Endothelial cell of umbilical vein (primary cell): ENCODE measurements around the gene PPP1R7. TPM values are rescaled to one million over a fixed set of nuclear protein-coding genes. Genes with fewer than 3 reads are reported as not detected.

Experiments used
- BruUV-seq: library from RNA; stranded (reverse); fragments of 400-500 nt; replicated peaks from 2 replicates; lab custom pipeline; 2021; lab: Mats Ljungman, UMichigan
- CTCF ChIA-PET: fragments of 300-600, 350-600 bp; sonication (Branson Sonifier 250); formaldehyde crosslinking; loops from one replicate; lab custom pipeline; 2021; ENCODE audit warnings: antibody characterized with exemption, inconsistent platforms; lab: Charles Lee
- POLR2A ChIA-PET: fragments of 300-600, 350-600 bp; sonication (Branson Sonifier 250); formaldehyde crosslinking; loops from one replicate; lab custom pipeline; 2021; ENCODE audit warnings: antibody characterized with exemption, inconsistent platforms; lab: Charles Lee
- DNase-seq: peaks from one replicate; pipeline ENCODE4 v3.0.0-alpha.2; 2011; ENCODE audit warnings: low read depth, low spot score
- FAIRE-seq: peaks from 2 replicates; lab custom pipeline; 2011; peaks lifted over from hg19 to GRCh38; lab: Jason Lieb, UNC
- H2AFZ ChIP-seq: 2 replicates; pipeline ENCODE4 v1.6.0; 2012; ENCODE audit warnings: low read depth, low read length, control low read depth, inconsistent platforms
- H3K27ac ChIP-seq: 2 replicates; pipeline ENCODE4 v1.5.1; 2011; ENCODE audit warnings: low read depth, mild to moderate bottlenecking, control low read depth, low read length, moderate library complexity; ENCODE audit not compliant: insufficient read depth
- H3K27me3 ChIP-seq, 2 experiments: 2 replicates each; pipeline versions ENCODE4 v1.6.0 to v1.6.1; 2011; ENCODE audit warnings: low read length in 2 of 2, mixed read lengths in 1 of 2; ENCODE audit not compliant: control insufficient read depth in 2 of 2, insufficient read depth in 2 of 2
- H3K36me3 ChIP-seq, 2 experiments: 2 replicates in 1 of 2; 3 replicates in 1 of 2; pipeline ENCODE4 v1.5.1; 2011; ENCODE audit warnings: low read length in 2 of 2, mild to moderate bottlenecking in 1 of 2, moderate library complexity in 1 of 2; ENCODE audit not compliant: control insufficient read depth in 2 of 2, insufficient read depth in 2 of 2; ENCODE audit errors: extremely low read depth in 1 of 2
- H3K4me1 ChIP-seq: 3 replicates; pipeline ENCODE4 v1.5.1; 2011; ENCODE audit warnings: mild to moderate bottlenecking, low read length; ENCODE audit not compliant: control insufficient read depth, insufficient read depth; ENCODE audit errors: extremely low read depth
- H3K4me2 ChIP-seq: 2 replicates; pipeline ENCODE4 v1.6.1; 2011; ENCODE audit warnings: low read length, control low read depth, mixed read lengths; ENCODE audit not compliant: insufficient read depth
- H3K4me3 ChIP-seq, 3 experiments: fragments of 200-600 bp in 1 of 3; sonication (generic), shearing (Covaris generic) in 1 of 3; replicated peaks in 1 of 3; 2 replicates each; pipeline ENCODE4 v1.5.1; 2011 to 2016; ENCODE audit warnings: control low read depth in 3 of 3, low read length in 3 of 3, mild to moderate bottlenecking in 2 of 3, inconsistent platforms in 1 of 3, low read depth in 1 of 3, moderate library complexity in 1 of 3; ENCODE audit not compliant: insufficient read depth in 1 of 3
- H3K79me2 ChIP-seq: 2 replicates; pipeline ENCODE4 v1.6.0; 2012; ENCODE audit warnings: low read length, inconsistent platforms; ENCODE audit not compliant: control insufficient read depth, insufficient read depth
- H3K9ac ChIP-seq: replicated peaks from 2 replicates; pipeline ENCODE3; 2011; ENCODE audit warnings: low read length, control low read depth; ENCODE audit not compliant: insufficient read depth; ENCODE audit errors: extremely low read depth
- H3K9me1 ChIP-seq: replicated peaks from 3 replicates; pipeline ENCODE4 v1.6.0; 2011; ENCODE audit warnings: mild to moderate bottlenecking, low read length; ENCODE audit not compliant: control insufficient read depth, insufficient read depth; ENCODE audit errors: extremely low read depth
- H3K9me3 ChIP-seq: replicated peaks from 2 replicates; pipeline ENCODE4 v1.5.1; 2012; ENCODE audit warnings: low read length, inconsistent platforms; ENCODE audit not compliant: control insufficient read depth, insufficient read depth
- H4K20me1 ChIP-seq: replicated peaks from 2 replicates; pipeline ENCODE3; 2011; ENCODE audit warnings: mild to moderate bottlenecking, low read length; ENCODE audit not compliant: control insufficient read depth, insufficient read depth; ENCODE audit errors: extremely low read depth
- CTCF ChIP-seq, 2 donors: IDR thresholded peaks; 1 replicate in 1 of 2; 2 replicates in 1 of 2; pipeline ENCODE4 v1.5.1; 2011; ENCODE audit warnings: low read length in 2 of 2, mild to moderate bottlenecking in 2 of 2, moderate library complexity in 2 of 2, control low read depth in 1 of 2, inconsistent platforms in 1 of 2, low read depth in 1 of 2; ENCODE audit not compliant: insufficient read depth in 1 of 2; ENCODE audit errors: extremely low read depth in 1 of 2
- EZH2 ChIP-seq: IDR thresholded peaks from 2 replicates; pipeline ENCODE4 v1.6.1; 2012; ENCODE audit warnings: borderline replicate concordance, low read depth, mild to moderate bottlenecking, moderate library complexity, low read length, inconsistent platforms; ENCODE audit not compliant: severe bottlenecking
- FOS ChIP-seq: IDR thresholded peaks from 2 replicates; pipeline ENCODE4 v1.6.1; 2011; ENCODE audit warnings: mild to moderate bottlenecking, low read length, moderate library complexity, borderline replicate concordance; ENCODE audit not compliant: insufficient read depth
- GATA2 ChIP-seq: IDR thresholded peaks from 2 replicates; pipeline ENCODE4 v1.7.0; 2011; ENCODE audit warnings: low read depth, mild to moderate bottlenecking, moderate library complexity, mixed read lengths, low read length; ENCODE audit not compliant: insufficient read length, insufficient read depth
- JUN ChIP-seq: IDR thresholded peaks from 2 replicates; pipeline ENCODE4 v1.6.1; 2011; ENCODE audit warnings: borderline replicate concordance, low read depth; ENCODE audit not compliant: insufficient read length, insufficient read depth
- MAX ChIP-seq: IDR thresholded peaks from 2 replicates; pipeline ENCODE4 v1.6.1; 2011; ENCODE audit not compliant: insufficient read depth, insufficient read length
- MYC ChIP-seq: IDR thresholded peaks from one replicate; pipeline ENCODE4 v1.6.1; 2011; ENCODE audit warnings: mild to moderate bottlenecking, low read depth, low read length
- POLR2A ChIP-seq: IDR thresholded peaks from 2 replicates; pipeline ENCODE4 v1.6.1; 2012; ENCODE audit warnings: low read depth, mild to moderate bottlenecking, control low read depth, low read length
- POLR2AphosphoS5 ChIP-seq: IDR thresholded peaks from 2 replicates; pipeline ENCODE4 v1.6.1; 2012; ENCODE audit warnings: low read depth, mild to moderate bottlenecking, control low read depth, low read length, moderate library complexity; ENCODE audit not compliant: insufficient read depth
- dilution Hi-C: fragments of 300-500 bp; cut with MboI; formaldehyde crosslinking; loops from one replicate; pipeline ENCODE4 v1.15.0; 2019; ENCODE audit warnings: low sequenced_read_pairs; ENCODE audit not compliant: extremely low pct_ligation_motif_present
- intact Hi-C: fragments of 100-400 bp; cut with micrococcal nuclease; formaldehyde crosslinking; loops from one replicate; pipeline ENCODE4 v1.10.0; 2022
- polyA plus RNA-seq, 4 experiments: library from polyadenylated mRNA; depleted of rRNA in 3 of 4; stranded (reverse) in 3 of 4; unstranded in 1 of 4; fragments of >200 nt; gene quantifications; 2 replicates each; pipeline versions ENCODE4 v1.2.1 to v1.2.3, GENCODE V29; 2011 to 2012; ENCODE audit warnings: missing spikeins in 1 of 4
- total RNA-seq: library from RNA; stranded (reverse); gene quantifications from 2 replicates; pipeline ENCODE4 v1.2.3, GENCODE V29; 2021

Gene PPP1R7
- total and polyA plus RNA-seq, 2 donors (not counting 3 experiments of a cell fraction or from before 2014, with no cell fraction given): 30.3 to 60.8 TPM

GRCh38 chr2:241225545-241225944 is 75.3 kb downstream of the PPP1R7 start:
- POLR2A ChIA-PET: no interaction called here
- H3K27me3 ChIP-seq: no peaks in the 10 kb centered on the region
- intact Hi-C loops: loop anchor here (2.0 kb wide), 2 partner anchors 147 to 311 kb away; no protein-coding TSS in a partner anchor

More at GRCh38 chr2:241225545-241225944, 75.3 kb downstream of the PPP1R7 start:
- CTCF ChIA-PET: interaction anchor here (1.1 kb wide), 1 partner anchor 148 kb away, joined by 3 read pairs; no protein-coding TSS in a partner anchor
- Histone ChIP-seq H3K4me3 (no peak overlapping the region), H2AFZ (no peak overlapping the region), H3K9ac (no peak overlapping the region), H4K20me1 (no peaks in the 10 kb centered on the region), H3K4me1 (peaks cover 23% of the 10 kb centered on the region), H3K4me2 (no peak overlapping the region), H3K79me2 (no peaks in the 10 kb centered on the region), H3K36me3 (peaks cover 8 to 39% of the 10 kb centered on the region in 2 experiments), H3K9me3 (no peaks in the 10 kb centered on the region), H3K9me1 (no peaks in the 10 kb centered on the region), H3K27ac (no peak overlapping the region)
- dilution Hi-C loops: no loop called here
- FAIRE-seq (no peak), DNase-seq (no peak)
- no TSS peak for BruUV-seq
- TF ChIP-seq JUN (no peak), GATA2 (no peak), POLR2AphosphoS5 (no peak), CTCF (IDR thresholded peaks at IDR 0.05; ENCODE audit: extremely low read depth in 1 of 2, insufficient read depth in 1 of 2, low read depth in 1 of 2, low read length in 2 of 2) (no peak), FOS (no peak), POLR2A (no peak), EZH2 (no peak), MAX (no peak), MYC (no peak)
